GM20431 (cell line): ENCODE data around the gene PABPC3.

Experiments
- in situ Hi-C: fragments of 300-500 bp; cut with MseI, MboI; formaldehyde crosslinking; loops from one replicate; pipeline ENCODE4 v1.15.0; 2020; ENCODE audit warnings: low sequenced_read_pairs; ENCODE audit not compliant: unreplicated experiment

PABPC3 gene

GRCh38 chr13:25095851-25096453 lies at the start of gene PABPC3:
TSS of gene PABPC3 (plus strand) at chr13:25096136. CDS start at chr13:25096199, 63 bp downstream.
- in situ Hi-C loops: no loop called here

GRCh38 chr13:25046274-25046984 lies 49.5 kb upstream of the PABPC3 start:
- in situ Hi-C loops: no loop called here

DNA sequence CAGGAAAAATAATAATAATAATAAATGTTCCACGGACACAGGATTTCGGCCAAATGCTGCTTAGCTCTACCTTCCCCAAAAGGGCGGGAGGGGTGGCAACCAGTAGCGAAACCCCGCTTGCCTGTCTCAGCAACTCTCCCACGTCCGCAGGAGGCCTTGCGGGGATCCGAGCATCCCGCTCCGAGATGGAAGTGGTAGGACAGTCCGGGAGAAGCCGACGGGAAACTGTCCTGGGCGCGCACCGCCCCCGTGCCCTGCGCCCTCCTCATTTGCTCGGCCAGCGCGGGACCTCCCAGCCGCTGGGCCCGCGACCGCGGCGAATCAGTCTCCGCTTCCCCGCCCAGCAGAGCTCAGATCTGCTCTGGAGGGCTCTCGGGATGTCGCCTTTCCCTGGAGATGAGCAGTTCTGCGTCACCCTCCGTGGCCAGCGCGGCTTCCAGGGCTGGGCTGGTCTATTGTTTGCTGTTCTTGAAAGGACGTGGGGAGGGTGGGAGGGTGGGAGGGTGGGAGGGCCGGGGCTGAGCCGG lies 48.9 kb upstream of the PABPC3 start:
- in situ Hi-C loops: no loop called here

DNA sequence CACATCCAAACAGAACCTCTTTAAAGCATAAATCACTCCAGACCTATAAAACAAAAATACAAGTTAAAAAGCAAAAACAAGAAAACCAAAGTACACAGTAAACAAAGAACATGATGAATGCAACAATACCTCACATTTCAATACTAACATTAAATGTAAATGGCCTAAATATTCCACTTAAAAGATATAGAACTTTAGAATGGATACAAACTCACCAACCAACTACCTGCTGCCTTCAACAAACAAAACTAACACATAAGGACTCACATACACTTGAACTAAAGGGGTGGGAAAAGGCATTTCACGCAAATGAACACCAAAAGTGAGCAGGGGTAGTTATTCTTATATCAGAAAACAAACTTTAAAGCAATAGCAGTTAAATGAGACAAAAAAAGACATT lies 44.9 kb upstream of the PABPC3 start:
- in situ Hi-C loops: no loop called here

DNA sequence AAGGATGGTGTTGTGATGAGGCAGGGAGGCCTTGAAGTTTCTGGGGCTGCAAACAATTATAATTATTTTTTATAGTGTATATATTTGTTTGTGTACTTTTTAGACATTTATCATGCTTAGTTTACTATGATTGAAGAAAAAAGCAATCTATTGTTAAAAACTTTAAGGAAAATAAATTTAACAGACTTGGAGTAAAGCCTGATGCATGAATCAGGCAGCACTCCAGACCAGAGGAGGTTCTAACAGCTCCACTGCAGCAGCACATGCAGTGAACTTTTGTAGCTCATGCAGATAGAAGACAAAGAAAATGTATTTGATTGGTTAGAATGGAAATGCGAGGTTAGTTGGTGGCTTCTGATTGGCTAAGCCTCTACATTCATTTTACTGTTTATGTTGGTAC lies 36.8 kb upstream of the PABPC3 start:
- in situ Hi-C loops: no loop called here

GRCh38 chr13:25059958-25060357 lies 36.0 kb upstream of the PABPC3 start:
- in situ Hi-C loops: no loop called here

- in situ Hi-C loops: no loop called here
Observed at GRCh38 chr13:25062479-25062878, 33.5 kb upstream of the PABPC3 start.

DNA sequence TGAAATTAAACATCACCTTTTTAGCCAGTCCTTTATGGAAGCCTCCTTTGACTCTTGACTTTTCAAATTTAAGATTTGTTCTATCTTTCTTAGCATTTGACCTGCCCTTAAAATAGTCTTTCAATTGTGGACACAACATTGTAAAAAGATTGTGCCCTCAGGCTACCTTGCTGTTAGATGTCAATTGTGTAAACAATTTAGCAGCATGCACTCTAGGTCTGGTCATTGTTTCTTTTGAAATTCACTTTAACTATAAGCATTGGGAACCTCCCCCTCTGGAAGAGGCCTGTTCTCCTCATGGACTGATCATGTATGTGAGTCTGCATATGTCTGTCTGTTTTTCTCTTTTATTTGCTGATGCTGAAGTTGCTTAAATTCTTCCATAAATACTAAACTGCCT lies 31.5 kb upstream of the PABPC3 start:
- in situ Hi-C loops: no loop called here

- in situ Hi-C loops: no loop called here
Observed at GRCh38 chr13:25065974-25066770, 29.8 kb upstream of the PABPC3 start.

DNA sequence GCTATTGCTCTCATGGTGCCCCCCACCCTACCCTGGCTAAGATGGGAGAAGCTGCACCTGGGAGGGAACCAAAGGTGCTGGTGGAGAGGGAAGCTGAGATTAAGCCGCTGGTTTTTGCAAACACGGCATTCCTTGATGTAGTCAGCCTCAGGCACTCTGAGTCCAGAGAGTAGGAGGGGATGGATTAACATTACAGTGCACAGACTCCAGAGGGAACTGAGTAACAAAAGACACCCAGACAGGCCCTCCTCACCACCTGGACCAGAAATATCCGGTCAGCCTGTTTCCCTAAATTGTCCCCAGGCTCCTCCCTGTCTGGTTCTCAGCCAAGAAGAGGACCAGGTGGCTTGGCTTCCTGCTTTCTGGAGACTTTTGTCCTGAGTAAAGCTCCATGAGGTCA lies 28.9 kb upstream of the PABPC3 start:
- in situ Hi-C loops: no loop called here

GRCh38 chr13:25068810-25069209 lies 27.1 kb upstream of the PABPC3 start:
- in situ Hi-C loops: no loop called here

DNA sequence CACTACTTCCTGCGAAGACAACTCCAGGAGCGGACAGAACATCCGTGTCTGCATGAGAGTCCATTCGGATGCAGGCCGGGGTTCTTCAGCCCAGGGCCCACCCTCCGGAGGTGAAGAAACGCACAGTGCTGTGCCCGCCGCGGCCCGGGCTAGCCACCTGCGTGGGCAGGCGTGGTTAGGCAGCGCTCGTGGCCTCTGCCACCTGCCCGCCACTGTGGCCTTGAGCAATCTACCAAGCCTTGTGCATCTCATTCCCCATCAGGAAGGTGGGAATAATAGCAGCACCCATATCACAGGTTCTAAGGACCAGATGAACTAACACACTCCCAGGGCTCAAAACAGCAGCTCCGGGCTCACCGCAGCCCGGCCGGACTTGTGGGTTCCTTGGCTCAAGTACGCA lies 26.7 kb upstream of the PABPC3 start:
- in situ Hi-C loops: no loop called here

DNA sequence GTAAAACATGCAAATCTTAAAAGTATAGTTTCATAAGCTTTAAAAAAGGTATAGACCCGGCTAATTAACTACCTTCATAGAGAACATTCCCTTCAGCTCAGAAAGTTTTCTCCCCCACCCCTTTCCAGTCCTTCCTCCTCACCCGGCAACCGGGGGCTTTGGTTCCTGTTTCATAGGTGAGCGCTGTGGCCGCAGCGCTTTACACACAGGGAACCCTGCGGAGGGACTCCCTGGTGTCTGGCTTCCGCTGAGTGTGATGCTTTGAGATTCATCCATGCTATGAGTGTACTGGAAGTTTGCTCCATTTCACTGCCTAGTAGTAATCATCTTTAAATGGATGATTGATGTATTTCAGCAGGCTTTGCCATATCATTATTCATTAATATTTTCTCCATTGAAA lies 26.0 kb upstream of the PABPC3 start:
- in situ Hi-C loops: no loop called here

GRCh38 chr13:25080773-25081172 lies 15.2 kb upstream of the PABPC3 start:
- in situ Hi-C loops: no loop called here

- in situ Hi-C loops: no loop called here
Observed at GRCh38 chr13:25084096-25084495, 11.8 kb upstream of the PABPC3 start.

DNA sequence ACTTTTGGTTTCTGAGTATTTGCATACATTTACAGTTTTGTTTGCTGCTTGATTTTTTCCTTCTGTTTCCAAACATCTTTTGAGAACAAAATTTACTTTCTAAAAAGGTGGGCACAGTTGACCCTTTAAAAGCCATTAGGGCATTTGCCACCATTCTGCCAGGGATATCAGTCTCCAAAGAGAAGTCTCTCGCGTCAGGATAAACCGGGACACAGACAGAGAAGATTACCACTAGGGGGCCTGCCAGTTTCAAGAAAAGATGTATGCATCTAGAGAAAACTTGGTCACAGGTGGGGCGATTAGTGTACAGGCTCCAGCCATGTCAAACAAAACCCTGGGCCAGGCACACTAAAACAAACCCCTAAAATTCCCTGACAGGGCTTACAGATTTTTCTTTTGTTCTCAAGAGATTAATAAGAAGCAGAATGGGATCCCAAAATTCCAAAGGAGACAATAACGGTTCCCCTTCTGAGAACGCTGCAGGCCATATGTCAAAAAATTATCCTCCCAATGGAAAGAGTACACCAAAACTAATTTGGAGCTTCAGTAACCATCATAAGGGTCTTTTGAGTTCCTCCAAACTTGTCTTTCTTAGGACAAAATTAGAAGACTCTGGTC lies 10.7 kb upstream of the PABPC3 start:
- in situ Hi-C loops: no loop called here

GRCh38 chr13:25088562-25089221 lies 7.2 kb upstream of the PABPC3 start:
- in situ Hi-C loops: no loop called here

DNA sequence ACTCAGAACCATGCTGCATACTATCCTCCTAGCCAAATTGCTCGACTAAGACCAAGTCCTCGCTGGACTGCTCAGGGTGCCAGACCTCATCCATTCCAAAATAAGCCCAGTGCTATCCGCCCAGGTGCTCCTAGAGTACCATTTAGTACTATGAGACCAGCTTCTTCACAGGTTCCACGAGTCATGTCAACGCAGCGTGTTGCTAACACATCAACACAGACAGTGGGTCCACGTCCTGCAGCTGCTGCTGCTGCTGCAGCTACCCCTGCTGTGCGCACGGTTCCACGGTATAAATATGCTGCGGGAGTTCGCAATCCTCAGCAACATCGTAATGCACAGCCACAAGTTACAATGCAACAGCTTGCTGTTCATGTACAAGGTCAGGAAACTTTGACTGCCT lies 1.5 kb downstream of the PABPC3 start:
- in situ Hi-C loops: no loop called here

DNA sequence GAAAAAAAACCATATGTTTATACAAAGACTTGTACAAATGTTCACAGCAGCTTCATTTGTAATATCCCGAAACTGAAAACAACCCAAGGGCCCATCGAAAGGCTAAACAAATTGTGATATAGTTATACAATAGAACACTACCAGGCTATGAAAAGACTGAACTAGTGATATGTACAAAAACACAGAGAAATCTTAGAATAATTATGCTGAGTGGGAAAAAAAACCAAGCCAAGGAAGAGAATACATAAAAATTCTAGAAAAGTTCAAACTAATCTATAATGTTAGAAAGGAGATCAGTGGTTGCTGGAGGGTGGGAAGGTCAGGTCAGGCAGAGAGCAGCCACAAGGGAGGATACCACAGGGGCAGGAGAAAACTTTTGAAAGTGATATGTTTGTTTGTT lies 7.8 kb downstream of the PABPC3 start:
- in situ Hi-C loops: no loop called here

DNA sequence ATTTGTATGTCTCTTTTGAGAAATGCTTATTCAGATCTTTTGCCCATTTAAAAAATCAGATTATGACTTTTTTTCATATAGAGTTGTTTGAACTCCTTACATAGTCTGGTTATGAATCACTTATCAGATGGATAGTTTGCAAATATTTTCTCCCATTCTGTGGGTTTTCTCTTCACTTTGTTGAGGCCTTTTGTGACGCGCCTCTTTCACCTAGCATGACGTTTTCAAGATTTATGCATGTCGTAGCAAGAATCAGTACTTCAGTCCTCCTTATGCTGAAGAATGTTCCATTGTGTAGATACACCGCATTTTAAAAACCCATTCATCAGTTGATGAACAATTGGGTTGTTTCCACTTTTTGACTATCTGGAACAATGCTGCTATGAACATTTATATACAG lies 13.4 kb downstream of the PABPC3 start:
- in situ Hi-C loops: no loop called here
